Measurements from ENCODE around the gene COA1.
A peak's percentile ranks its signal among the peaks of the same experiment; 100 is the strongest.
"Not testable (repeated sequence)": the region's sequence is repeated elsewhere in the genome, so short reads cannot be mapped to it uniquely, and the experiment has no call there.

Gene COA1

GRCh38 chr7:43726466-43726865 lies 2.9 kb downstream of the COA1 start:
- no peak for DNase-seq

- DNase-seq = no peak
Measured at GRCh38 chr7:43725251-43725650, 4.1 kb downstream of the COA1 start.

DNA sequence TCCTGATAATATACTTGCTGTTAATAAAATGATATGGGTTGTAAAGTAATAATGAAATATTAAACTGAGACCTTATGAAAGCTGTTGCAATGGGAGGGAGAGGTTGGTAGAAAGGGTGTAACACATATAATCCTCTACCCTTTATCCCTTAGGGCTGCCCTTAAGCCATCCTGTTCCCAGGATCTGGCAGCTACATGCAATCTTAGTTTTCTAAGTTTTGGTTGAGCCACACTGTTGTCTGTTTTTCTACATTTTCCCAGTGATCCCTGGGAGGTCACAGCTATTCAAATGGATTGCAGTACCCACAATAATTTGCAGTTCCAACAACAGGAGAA lies 6.3 kb downstream of the COA1 start:
- no peak for DNase-seq

- DNase-seq = peak; percentile 53
Measured at GRCh38 chr7:43721193-43721806, 8.0 kb downstream of the COA1 start.

GRCh38 chr7:43716598-43716997 lies 12.7 kb downstream of the COA1 start:
- DNase-seq = no peak

- not testable (repeated sequence) for DNase-seq
Measured at GRCh38 chr7:43715966-43716365, 13.4 kb downstream of the COA1 start.

DNA sequence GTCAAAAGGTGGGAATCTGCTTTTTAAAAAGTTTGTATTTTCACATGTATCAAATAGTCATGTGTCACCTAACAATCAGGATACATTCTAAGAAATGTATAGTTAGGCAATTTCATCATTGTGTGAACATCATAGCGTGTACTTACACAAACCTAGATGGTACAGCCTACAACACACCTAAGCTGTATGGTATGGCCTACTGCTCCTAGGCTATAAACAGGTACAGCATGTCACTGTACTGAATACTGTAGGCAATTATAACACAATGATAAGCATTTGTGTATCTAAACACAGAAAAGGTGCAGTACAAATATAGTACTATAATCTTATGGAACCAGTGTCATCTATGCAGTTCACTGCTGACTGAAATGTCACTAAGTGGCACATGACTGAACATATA lies 17.8 kb downstream of the COA1 start:
- DNase-seq = no peak

GRCh38 chr7:43708055-43708454 lies 21.3 kb downstream of the COA1 start:
- DNase-seq = not testable (repeated sequence)

GRCh38 chr7:43703573-43703972 lies 25.8 kb downstream of the COA1 start:
- DNase-seq = no peak

- DNase-seq = no peak
Measured at GRCh38 chr7:43702974-43703373, 26.3 kb downstream of the COA1 start.

DNA sequence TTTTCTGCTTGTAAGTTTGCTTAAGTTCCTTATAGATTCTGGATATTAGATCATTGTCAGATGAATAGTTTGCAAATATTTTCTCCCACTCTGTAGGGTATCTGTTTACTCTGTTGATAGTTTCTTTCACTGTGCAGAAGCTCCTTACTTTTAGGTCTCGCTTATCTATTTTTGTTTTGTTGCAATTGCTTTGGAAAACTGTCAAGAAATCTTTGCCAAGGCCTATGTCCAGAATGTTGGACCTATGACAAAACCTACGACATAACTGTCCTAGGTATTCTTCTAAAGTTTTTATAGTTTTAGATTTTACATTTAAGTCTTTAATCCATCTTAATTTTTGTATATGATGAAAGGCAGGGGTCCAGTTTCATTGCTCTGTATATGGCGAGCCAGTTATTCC lies 27.4 kb downstream of the COA1 start:
- no peak for DNase-seq

DNA sequence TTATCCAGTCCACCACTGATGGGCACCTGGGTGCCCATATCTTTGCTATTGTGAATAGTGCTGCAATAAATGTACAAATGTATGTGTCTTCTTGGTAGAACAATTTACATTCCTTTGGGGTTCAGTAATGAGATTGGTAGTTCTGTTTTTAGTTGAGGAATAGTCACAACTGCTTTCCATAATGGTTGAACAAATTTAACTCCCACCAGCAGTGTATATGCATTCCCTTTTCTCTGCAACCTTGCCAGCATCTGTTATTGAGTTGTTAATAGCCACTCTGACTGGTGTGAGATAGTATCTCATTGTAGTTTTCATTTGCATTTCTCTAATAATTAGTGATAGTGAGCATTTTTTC lies 27.8 kb downstream of the COA1 start:
- peak; percentile 16 for DNase-seq

GRCh38 chr7:43700646-43701499 lies 28.4 kb downstream of the COA1 start:
- no peak for DNase-seq

- peak; percentile 74 for DNase-seq
Measured at GRCh38 chr7:43700059-43700501, 29.2 kb downstream of the COA1 start.

GRCh38 chr7:43698460-43699255 lies 30.7 kb downstream of the COA1 start:
- peak; percentile 66 for DNase-seq

DNA sequence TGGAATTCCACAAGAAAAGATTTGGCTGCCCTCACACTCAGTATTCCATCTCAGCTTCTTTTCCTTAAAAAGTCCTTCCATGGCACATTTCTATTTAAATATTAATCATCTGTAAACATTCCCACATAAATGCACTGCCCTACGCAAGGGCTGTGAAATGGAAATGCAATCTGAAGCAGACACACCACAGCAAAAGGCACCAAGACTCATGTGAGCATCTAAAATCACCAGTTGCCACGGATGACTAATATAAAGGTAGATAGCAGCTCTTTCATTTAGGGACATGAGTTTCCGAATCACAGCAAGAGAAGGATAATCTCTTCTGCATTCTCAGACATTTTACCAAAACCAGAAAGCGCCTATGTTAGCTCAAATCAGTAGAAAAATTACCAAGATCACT lies 31.6 kb downstream of the COA1 start:
- no peak for DNase-seq

GRCh38 chr7:43695365-43695764 lies 34.0 kb downstream of the COA1 start:
- no peak for DNase-seq

DNA sequence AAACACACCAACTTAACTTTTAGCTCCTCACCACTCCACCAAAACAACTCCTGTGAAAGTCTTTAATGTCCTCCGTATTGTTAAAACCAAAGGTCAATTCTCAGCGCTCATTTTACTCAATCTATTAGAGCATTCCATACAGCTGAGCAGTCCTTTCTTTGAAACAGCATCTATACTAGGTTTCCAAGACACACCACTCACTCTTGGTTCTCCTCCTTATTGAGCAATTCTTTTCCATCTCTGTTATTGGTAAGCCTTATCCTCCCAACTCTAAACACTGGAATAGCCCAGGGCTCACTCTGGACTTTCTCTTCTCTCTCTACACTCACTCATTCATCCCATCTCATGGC lies 34.9 kb downstream of the COA1 start:
- peak; percentile 97 for DNase-seq

DNA sequence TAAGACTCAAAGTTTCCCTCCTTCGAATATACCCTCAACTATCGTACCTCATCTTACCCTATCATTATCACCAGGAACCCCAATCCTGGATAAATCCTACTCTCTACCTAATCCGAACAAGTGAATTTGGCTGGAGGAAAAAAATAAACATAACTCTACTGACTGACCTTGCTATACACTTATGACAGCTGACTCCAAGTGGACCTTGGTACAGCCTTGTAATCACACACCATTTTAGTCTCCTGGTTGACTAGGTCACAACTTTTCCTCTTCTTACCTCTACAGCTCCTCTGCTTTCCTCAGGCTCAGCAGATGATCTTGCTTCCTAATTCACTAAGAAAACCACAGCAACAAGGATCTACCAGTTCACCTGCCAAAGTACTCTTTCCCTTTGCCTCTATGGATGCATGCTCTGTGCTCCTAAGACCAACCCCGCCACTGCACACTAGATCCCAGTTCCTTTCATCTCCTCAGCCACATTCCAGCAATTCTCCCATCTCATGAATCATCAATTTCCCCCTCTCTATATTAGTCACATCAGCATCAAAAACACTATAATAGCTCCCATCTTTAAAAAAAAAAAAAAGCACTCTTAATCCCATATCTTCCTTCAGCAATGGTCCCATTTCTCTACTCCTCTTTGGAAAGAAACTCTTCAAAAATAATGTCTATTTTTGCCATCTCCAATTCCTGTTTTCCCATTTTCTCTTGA lies 35.5 kb downstream of the COA1 start:
- DNase-seq = peak; percentile 92

- DNase-seq = peak; percentile 16
Measured at GRCh38 chr7:43692582-43693373, 36.5 kb downstream of the COA1 start.

DNA sequence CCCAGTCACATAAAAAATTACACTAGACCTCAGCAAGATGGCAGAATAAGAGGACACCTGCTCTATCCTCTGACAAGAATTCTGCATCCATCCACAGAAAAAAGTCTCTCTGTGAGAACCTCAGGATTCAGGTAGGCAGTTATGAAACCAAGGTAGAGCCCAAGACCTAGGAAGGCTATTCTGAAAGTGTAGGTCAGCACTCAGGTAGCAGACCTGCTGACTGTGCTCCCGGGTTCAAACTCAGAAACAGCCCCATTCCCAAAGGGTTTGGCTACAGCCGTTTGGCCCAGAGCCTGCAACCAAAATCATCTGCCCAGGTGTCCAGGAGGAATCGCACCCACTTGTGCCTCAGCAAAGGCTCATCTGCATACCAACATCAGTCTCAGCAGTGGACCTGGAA lies 37.7 kb downstream of the COA1 start:
- no peak for DNase-seq

DNA sequence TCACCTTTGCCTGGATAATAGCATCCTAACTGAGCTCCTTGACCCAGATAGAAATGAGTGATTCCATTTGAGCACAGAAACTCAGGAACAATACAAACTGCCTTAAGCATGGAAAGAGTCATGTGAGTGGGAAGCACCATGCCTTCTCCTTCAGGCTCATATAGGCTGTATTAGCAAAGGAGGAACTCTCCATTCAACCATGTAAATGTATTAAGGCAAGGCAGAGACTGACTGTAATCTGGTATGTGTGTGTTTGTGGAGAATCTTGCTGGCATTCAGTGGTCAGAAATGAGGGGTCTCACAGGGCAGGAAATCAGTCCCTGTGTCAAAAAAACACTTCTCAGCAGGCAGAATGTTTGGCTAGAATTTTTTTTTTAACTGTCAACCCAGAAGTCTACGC lies 40.2 kb downstream of the COA1 start:
- no peak for DNase-seq

All from HCEC 1CT (cell line).